ENCODE measurements around the gene PSMC3. TPM values are rescaled to one million over a fixed set of nuclear protein-coding genes. Genes with fewer than 3 reads are reported as not detected.

PSMC3 gene
- total RNA-seq (2021), result 665 and 701 TPM in 2 replicates
- Bru-seq, nascent RNA, result percentile 97 among the genes with signal in this experiment
- BruChase-seq, experiment 1, labeled RNA remaining after a 2-hour chase, result percentile 96 among the genes with signal in this experiment
- percentile 98 among the genes with signal in this experiment for BruChase-seq, experiment 2, labeled RNA remaining after a 6-hour chase
- long read RNA-seq, transcript PSMC3-212 (12 exons, 1,373 nt), result major isoform, 2,246 of 2,565 reads
- long read RNA-seq, partial matches to known transcripts, result 142 of 2,565 reads
- long read RNA-seq, other reads (novel, unspliced or antisense), result 177 of 2,565 reads

- no TSS peak for BruUV-seq (replicated peaks)
- POLR2A ChIA-PET (ENCODE audit: low non-redundant PET), result no interaction called here
- CTCF ChIA-PET, result interaction anchor here (0.6 kb wide), 1 partner anchor 21 kb away, joined by 3 read pairs; no protein-coding TSS in a partner anchor
- H3K27me3 ChIP-seq (replicated peaks; ENCODE audit: insufficient read depth, low read depth, low read length, poor library complexity), result no peaks in the 10 kb centered on the region
- peak within 1 kb of the TSS; percentile 98 for H3K27ac ChIP-seq (ENCODE audit: low read depth, low read length, poor library complexity, severe bottlenecking)
- TF ChIP-seq CTCF (conservative IDR thresholded peaks at IDR 0.05; ENCODE audit: low read depth, low read length) (no peak), EZH2 (IDR thresholded peaks at IDR 0.05; ENCODE audit: borderline replicate concordance, low read depth, low read length, poor library complexity, severe bottlenecking) (no peak)
- H3K9me3 ChIP-seq (ENCODE audit: low read depth, low read length, poor library complexity, severe bottlenecking), result no peaks in the 10 kb centered on the region
- peaks cover 14% of the 10 kb centered on the region for H3K4me1 ChIP-seq (ENCODE audit: insufficient read depth, low read length, poor library complexity, severe bottlenecking)
- intact Hi-C loops (cut with micrococcal nuclease; ENCODE audit: unreplicated experiment), result no loop called here
- H3K4me3 ChIP-seq (ENCODE audit: low read depth, low read length, poor library complexity, severe bottlenecking), result peak within 1 kb of the TSS; percentile 78
- peak; percentile 100 for DNase-seq (ENCODE audit: low spot score)
- H3K36me3 ChIP-seq (ENCODE audit: insufficient read depth, low read length, poor library complexity, severe bottlenecking), result peaks cover 41% of the 10 kb centered on the region
Measured at GRCh38 chr11:47426062-47426956, at the start of gene PSMC3. Gene PSMC3, minus strand, starts transcription at chr11:47426439. Its CDS starts 160 bp downstream, at chr11:47426279.

GRCh38 chr11:47470671-47471070, 44.4 kb upstream of the PSMC3 start:
- H3K4me3 ChIP-seq (ENCODE audit: low read depth, low read length, poor library complexity, severe bottlenecking), result no peak overlapping the region
- POLR2A ChIA-PET (ENCODE audit: low non-redundant PET), result no interaction called here
- H3K36me3 ChIP-seq (ENCODE audit: insufficient read depth, low read length, poor library complexity, severe bottlenecking), result peaks cover 88% of the 10 kb centered on the region
- intact Hi-C loops (cut with micrococcal nuclease; ENCODE audit: unreplicated experiment), result no loop called here
- BruUV-seq (replicated peaks), result no TSS peak
- no peak for DNase-seq (ENCODE audit: low spot score)
- peaks cover 30% of the 10 kb centered on the region for H3K4me1 ChIP-seq (ENCODE audit: insufficient read depth, low read length, poor library complexity, severe bottlenecking)
- H3K27me3 ChIP-seq (replicated peaks; ENCODE audit: insufficient read depth, low read depth, low read length, poor library complexity), result no peaks in the 10 kb centered on the region
- no peaks in the 10 kb centered on the region for H3K9me3 ChIP-seq (ENCODE audit: low read depth, low read length, poor library complexity, severe bottlenecking)
- CTCF ChIA-PET, result no interaction called here
- TF ChIP-seq EZH2 (IDR thresholded peaks at IDR 0.05; ENCODE audit: borderline replicate concordance, low read depth, low read length, poor library complexity, severe bottlenecking), result no peak
- no peak for TF ChIP-seq CTCF (conservative IDR thresholded peaks at IDR 0.05; ENCODE audit: low read depth, low read length)
- H3K27ac ChIP-seq (ENCODE audit: low read depth, low read length, poor library complexity, severe bottlenecking), result no peak overlapping the region

- no peak for DNase-seq (ENCODE audit: low spot score)
- Histone ChIP-seq H3K27ac (ENCODE audit: low read depth, low read length, poor library complexity, severe bottlenecking) (peak overlapping the region; percentile 25), H3K27me3 (replicated peaks; ENCODE audit: insufficient read depth, low read depth, low read length, poor library complexity) (no peaks in the 10 kb centered on the region), H3K4me1 (ENCODE audit: insufficient read depth, low read length, poor library complexity, severe bottlenecking) (peaks cover 41% of the 10 kb centered on the region), H3K36me3 (ENCODE audit: insufficient read depth, low read length, poor library complexity, severe bottlenecking) (peaks cover 87% of the 10 kb centered on the region), H3K9me3 (ENCODE audit: low read depth, low read length, poor library complexity, severe bottlenecking) (no peaks in the 10 kb centered on the region), H3K4me3 (ENCODE audit: low read depth, low read length, poor library complexity, severe bottlenecking) (no peak overlapping the region)
- POLR2A ChIA-PET (ENCODE audit: low non-redundant PET), result interaction anchor here (0.6 kb wide), 1 partner anchor 250 kb away, joined by 7 read pairs; no protein-coding TSS in a partner anchor
- CTCF ChIA-PET, result interaction anchor here (1.0 kb wide), 1 partner anchor 9 kb away, joined by 4 read pairs; no protein-coding TSS in a partner anchor
- TSS peak; percentile 5 for BruUV-seq (replicated peaks)
- intact Hi-C loops (cut with micrococcal nuclease; ENCODE audit: unreplicated experiment), result no loop called here
- no peak for TF ChIP-seq EZH2 (IDR thresholded peaks at IDR 0.05; ENCODE audit: borderline replicate concordance, low read depth, low read length, poor library complexity, severe bottlenecking)
- no peak for TF ChIP-seq CTCF (conservative IDR thresholded peaks at IDR 0.05; ENCODE audit: low read depth, low read length)
Measured at GRCh38 chr11:47469361-47470179, 43.3 kb upstream of the PSMC3 start.

All from A673 (cell line).